Colonic mucosa (tissue), 4 donors: ENCODE results near the gene ZDHHC3. TPM values are rescaled to one million over a fixed set of nuclear protein-coding genes. Genes with fewer than 3 reads are reported as not detected.

Source experiments
- DNase-seq: peaks from one replicate; pipeline ENCODE4 v3.0.0-alpha.2; 2020
- H3K27ac ChIP-seq: fragments of 200-600 bp; one replicate; pipeline ENCODE4 v1.8.0; 2021
- H3K27me3 ChIP-seq: fragments of 200-600 bp; one replicate; pipeline ENCODE4 v1.8.0; 2021
- H3K36me3 ChIP-seq: fragments of 200-600 bp; one replicate; pipeline ENCODE4 v1.8.0; 2021
- H3K4me1 ChIP-seq: fragments of 200-600 bp; one replicate; pipeline ENCODE4 v1.8.0; 2021; ENCODE audit warnings: mild to moderate bottlenecking
- H3K4me3 ChIP-seq: fragments of 200-600 bp; one replicate; pipeline ENCODE4 v1.8.0; 2021
- H3K9ac ChIP-seq, 2 donors: one replicate each; pipeline ENCODE4 v1.7.0; 2013; ENCODE audit warnings: control low read depth in 2 of 2, low read depth in 2 of 2, low read length in 2 of 2
- H3K9me3 ChIP-seq: fragments of 200-600 bp; one replicate; pipeline ENCODE4 v1.8.0; 2021
- intact Hi-C: fragments of 100-400 bp; cut with DNase I; formaldehyde crosslinking; loops from one replicate; pipeline ENCODE4 v1.14.1; 2022
- total RNA-seq, 2 donors: library from RNA; stranded (reverse); fragmentation: NEBNext Ultra II Directional in 1 of 2; extraction: Animal tissue kit (Norgen Biotek cat#: 25700) in 1 of 2; gene quantifications; one replicate each; pipeline ENCODE4 v1.2.1, GENCODE V29; 2021
- TF ChIP-seq, protein P1 (sequence below): fragments of 200-600 bp; IDR thresholded peaks from one replicate; pipeline ENCODE4 v1.8.0; 2022; ENCODE audit warnings: antibody characterized with exemption, mild to moderate bottlenecking
- donor health status: healthy.
- donor health status: DM: no; HTN: no; CAD: no.
- donor health status: DM: no; HTN: no; CAD: no.

The ZDHHC3 gene
- total RNA-seq, 2 donors from 2014 or later = 152 to 162 TPM

DNA sequence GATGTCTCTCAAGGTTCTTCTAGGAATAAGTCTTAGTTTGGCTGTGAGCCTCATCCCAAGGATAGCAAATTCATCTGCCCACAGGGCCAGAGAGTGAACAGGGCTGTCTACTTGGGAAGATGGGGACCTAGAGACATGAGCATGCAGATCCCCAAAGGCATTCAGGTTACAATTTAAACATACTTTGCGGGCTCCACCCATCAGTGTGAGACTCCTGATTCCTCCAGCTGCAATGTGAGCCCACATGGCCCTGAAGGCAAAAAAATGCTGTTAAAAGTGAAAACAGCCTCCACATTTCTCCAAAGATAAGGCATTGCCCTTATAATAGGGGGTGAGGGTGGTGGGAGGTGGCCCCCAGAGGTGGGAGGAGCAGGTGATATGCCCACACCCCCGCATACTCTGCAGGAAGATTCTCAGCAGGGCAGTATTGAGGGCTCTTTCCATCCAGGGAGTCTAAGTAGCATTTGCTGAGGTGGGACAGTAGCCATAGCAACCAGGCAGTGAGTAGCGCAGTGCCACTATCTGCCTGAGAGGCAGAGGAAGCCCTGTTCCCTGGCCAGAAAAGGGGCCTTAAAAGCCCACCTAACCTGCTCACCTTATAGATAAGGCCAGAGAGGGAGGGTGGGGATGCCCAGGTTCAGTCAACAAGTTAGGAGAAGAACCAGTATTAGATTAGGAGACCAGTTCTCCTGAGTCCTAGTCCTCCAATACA, 70.4 kb downstream of the ZDHHC3 start:
- no peak overlapping the region for H3K9ac ChIP-seq
- intact Hi-C loops = no loop called here
- no peaks in the 10 kb centered on the region for H3K27me3 ChIP-seq
- no peak overlapping the region for H3K4me3 ChIP-seq
- no peaks in the 10 kb centered on the region for H3K9me3 ChIP-seq
- TF ChIP-seq, protein P1, sequence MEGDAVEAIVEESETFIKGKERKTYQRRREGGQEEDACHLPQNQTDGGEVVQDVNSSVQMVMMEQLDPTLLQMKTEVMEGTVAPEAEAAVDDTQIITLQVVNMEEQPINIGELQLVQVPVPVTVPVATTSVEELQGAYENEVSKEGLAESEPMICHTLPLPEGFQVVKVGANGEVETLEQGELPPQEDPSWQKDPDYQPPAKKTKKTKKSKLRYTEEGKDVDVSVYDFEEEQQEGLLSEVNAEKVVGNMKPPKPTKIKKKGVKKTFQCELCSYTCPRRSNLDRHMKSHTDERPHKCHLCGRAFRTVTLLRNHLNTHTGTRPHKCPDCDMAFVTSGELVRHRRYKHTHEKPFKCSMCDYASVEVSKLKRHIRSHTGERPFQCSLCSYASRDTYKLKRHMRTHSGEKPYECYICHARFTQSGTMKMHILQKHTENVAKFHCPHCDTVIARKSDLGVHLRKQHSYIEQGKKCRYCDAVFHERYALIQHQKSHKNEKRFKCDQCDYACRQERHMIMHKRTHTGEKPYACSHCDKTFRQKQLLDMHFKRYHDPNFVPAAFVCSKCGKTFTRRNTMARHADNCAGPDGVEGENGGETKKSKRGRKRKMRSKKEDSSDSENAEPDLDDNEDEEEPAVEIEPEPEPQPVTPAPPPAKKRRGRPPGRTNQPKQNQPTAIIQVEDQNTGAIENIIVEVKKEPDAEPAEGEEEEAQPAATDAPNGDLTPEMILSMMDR = no peak
- no peak for DNase-seq
- H3K27ac ChIP-seq = no peak overlapping the region
- no peaks in the 10 kb centered on the region for H3K36me3 ChIP-seq
- no peaks in the 10 kb centered on the region for H3K4me1 ChIP-seq

DNA sequence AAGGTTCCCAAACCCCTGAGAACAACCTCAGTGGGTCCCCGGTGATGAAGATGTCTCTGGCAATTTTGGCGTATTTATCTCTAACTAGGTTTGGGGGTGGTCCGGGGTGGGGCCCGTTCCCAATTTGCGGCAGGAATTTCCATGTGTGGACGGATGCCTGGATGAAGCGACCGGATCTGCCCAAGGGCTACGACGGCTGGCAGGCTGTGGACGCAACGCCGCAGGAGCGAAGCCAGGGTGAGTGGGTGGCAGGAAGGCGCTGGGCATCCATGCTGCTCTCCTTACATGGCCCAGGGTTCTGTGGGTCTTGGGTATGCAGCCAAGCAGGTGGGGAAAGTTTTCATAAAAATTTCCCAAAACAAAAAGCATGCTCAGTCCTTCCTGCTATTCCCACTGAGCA, 72.2 kb downstream of the ZDHHC3 start:
- no peak overlapping the region for H3K27ac ChIP-seq
- intact Hi-C loops = no loop called here
- no peak for DNase-seq
- no peak overlapping the region for H3K9ac ChIP-seq
- no peaks in the 10 kb centered on the region for H3K9me3 ChIP-seq
- H3K4me1 ChIP-seq = no peaks in the 10 kb centered on the region
- TF ChIP-seq, protein P1 = no peak
- H3K4me3 ChIP-seq = no peak overlapping the region
- no peaks in the 10 kb centered on the region for H3K36me3 ChIP-seq
- no peaks in the 10 kb centered on the region for H3K27me3 ChIP-seq

DNA sequence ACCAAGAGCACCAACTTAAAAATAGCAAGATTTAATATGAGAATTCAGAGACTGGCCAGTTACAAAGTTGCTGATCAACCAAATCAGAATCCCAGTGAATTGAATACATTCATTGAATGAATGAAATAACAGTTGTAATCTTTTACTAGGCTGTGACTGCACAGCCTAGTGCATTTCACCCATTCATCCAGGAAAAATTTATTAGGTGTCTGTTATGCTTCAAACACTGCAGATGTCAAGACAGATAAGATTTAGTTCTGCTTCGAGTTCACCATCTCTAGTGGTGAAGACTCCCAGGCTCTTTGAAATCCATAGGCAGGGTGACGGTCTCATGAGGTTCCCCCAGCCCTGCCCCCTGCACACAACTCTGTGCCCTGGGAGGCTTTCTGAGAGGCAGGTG, 72.7 kb downstream of the ZDHHC3 start:
- H3K36me3 ChIP-seq = no peaks in the 10 kb centered on the region
- no peak overlapping the region for H3K4me3 ChIP-seq
- no peak overlapping the region for H3K27ac ChIP-seq
- intact Hi-C loops = no loop called here
- H3K9ac ChIP-seq = no peak overlapping the region
- H3K4me1 ChIP-seq = no peaks in the 10 kb centered on the region
- TF ChIP-seq, protein P1 = no peak
- no peaks in the 10 kb centered on the region for H3K27me3 ChIP-seq
- H3K9me3 ChIP-seq = no peaks in the 10 kb centered on the region
- no peak for DNase-seq

DNA sequence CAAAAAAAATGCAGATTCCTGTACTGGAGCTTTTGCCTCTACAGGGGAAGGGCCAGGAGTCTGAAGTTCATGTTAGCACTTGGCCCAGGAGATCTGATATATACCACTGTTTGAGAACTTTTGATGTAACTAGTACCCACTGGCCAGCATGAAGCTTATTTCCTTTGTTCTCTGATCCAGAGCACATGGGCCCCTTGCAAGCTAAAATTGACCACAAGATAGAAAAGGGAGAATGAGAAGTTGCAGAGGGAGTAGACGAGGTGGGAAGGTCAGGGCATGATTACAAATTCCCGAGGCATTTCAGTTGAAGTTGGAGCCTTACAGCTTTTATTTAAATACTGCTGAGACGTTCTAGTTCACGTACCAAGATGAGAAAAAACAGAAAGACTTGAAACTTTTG, 73.3 kb downstream of the ZDHHC3 start:
- H3K9ac ChIP-seq = no peak overlapping the region
- DNase-seq = no peak
- H3K4me1 ChIP-seq = no peaks in the 10 kb centered on the region
- H3K36me3 ChIP-seq = no peaks in the 10 kb centered on the region
- H3K27me3 ChIP-seq = no peaks in the 10 kb centered on the region
- intact Hi-C loops = no loop called here
- TF ChIP-seq, protein P1 = no peak
- H3K4me3 ChIP-seq = no peak overlapping the region
- H3K9me3 ChIP-seq = no peaks in the 10 kb centered on the region
- H3K27ac ChIP-seq = no peak overlapping the region

DNA sequence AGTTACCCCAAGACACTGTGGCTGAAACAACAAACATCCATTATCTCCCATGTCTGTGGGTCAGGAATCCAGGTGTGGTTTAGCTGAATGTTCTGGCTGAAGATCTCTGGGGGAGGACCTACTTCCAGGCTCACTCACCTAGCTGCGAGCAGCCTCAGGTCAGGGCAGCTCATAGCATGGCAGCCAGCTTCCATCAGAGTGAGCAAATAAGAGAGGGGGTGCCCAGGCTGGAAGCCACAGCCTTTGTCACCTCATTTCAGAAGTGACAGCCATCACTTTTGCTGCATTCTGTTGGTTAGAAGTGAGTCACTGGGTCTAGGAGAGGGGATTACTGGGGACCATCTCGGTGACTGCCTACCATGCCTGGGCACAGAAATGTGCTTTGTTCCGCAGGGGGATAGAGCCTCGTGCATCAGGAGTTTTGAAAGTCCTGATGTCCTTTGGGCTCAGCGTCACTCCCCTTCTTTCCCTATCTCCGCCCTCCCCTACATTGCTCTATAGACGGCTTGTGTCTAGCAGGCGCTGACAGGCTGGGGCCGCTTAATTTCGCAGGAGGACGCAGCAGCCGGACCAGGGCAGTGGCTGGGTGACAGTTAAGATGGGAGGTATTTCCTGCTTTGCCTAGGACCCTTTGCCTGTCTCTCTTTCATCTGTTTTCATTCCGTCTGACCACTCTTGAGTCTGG, 76.1 kb downstream of the ZDHHC3 start:
- H3K4me1 ChIP-seq = no peaks in the 10 kb centered on the region
- no peaks in the 10 kb centered on the region for H3K36me3 ChIP-seq
- DNase-seq = no peak
- no peaks in the 10 kb centered on the region for H3K9me3 ChIP-seq
- no peak overlapping the region for H3K27ac ChIP-seq
- H3K9ac ChIP-seq = no peak overlapping the region
- no peaks in the 10 kb centered on the region for H3K27me3 ChIP-seq
- intact Hi-C loops = no loop called here
- TF ChIP-seq, protein P1 = no peak
- no peak overlapping the region for H3K4me3 ChIP-seq
